ENCODE results near the gene TMEM164. TPM values are rescaled to one million over a fixed set of nuclear protein-coding genes. Genes with fewer than 3 reads are reported as not detected.

The TMEM164 gene
- total and polyA plus RNA-seq, 8 donors = 7.3 to 21.3 (median 11.9) TPM

DNA sequence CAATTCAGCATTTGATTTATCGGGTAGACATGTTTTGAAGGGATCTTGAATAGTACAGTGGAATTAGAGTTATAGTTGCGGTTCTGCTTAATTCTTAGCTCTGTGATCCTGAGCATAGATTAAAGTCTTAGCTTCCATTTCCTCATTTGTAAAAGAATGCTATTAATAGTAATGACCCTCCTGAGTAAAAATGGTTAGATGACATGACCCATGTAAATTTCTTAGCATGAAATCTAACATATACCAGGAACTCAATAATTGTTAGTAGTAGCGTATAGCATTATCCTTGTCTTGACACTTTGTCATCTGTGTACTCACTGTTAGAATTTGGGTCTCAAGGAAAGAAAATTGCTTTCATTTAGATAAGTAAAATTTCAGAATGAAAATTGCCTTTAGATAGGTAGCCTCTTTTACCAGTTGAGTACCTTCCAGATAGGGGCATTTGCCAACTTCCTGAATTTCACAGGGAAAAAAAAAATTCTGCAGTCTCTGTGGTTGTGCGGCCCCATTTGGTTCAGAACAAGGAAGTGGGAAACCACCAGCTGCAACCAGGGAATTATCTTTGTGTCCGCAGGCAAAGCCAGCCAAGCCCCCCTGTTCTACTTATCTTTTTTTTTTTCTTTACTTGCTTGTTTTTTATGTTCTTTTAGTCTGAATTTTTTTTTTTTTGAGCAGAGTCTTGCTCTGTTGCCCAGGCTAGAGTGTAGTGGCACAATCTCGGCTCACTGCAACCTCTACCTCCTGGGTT lies 86.9 kb downstream of the TMEM164 start:
- WGBS, 2 donors = 50 to 55% methylated on average over 6 of the region's 6 CpGs
- H3K4me3 ChIP-seq = no peak overlapping the region
- DNase-seq (peak in 3 of 6 donors; percentile 23 to 75 (median 58)), FAIRE-seq (no peak), ATAC-seq (peak; percentile 45 to 81 (median 74))
- no peaks in the 10 kb centered on the region for H3K27me3 ChIP-seq
- no peaks in the 10 kb centered on the region for H3K36me3 ChIP-seq
- peak overlapping the region in 2 of 4 donors; percentile 40 to 41 for H3K27ac ChIP-seq
- H3K9me3 ChIP-seq = no peaks in the 10 kb centered on the region
- intact Hi-C loops (cut with DNase I) = no loop called here
- TF ChIP-seq, protein P1, sequence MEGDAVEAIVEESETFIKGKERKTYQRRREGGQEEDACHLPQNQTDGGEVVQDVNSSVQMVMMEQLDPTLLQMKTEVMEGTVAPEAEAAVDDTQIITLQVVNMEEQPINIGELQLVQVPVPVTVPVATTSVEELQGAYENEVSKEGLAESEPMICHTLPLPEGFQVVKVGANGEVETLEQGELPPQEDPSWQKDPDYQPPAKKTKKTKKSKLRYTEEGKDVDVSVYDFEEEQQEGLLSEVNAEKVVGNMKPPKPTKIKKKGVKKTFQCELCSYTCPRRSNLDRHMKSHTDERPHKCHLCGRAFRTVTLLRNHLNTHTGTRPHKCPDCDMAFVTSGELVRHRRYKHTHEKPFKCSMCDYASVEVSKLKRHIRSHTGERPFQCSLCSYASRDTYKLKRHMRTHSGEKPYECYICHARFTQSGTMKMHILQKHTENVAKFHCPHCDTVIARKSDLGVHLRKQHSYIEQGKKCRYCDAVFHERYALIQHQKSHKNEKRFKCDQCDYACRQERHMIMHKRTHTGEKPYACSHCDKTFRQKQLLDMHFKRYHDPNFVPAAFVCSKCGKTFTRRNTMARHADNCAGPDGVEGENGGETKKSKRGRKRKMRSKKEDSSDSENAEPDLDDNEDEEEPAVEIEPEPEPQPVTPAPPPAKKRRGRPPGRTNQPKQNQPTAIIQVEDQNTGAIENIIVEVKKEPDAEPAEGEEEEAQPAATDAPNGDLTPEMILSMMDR (IDR thresholded peaks at IDR 0.05) = no peak
- H3K4me1 ChIP-seq = peaks cover 0 to 6% (median 0%) of the 10 kb centered on the region in 3 donors

DNA sequence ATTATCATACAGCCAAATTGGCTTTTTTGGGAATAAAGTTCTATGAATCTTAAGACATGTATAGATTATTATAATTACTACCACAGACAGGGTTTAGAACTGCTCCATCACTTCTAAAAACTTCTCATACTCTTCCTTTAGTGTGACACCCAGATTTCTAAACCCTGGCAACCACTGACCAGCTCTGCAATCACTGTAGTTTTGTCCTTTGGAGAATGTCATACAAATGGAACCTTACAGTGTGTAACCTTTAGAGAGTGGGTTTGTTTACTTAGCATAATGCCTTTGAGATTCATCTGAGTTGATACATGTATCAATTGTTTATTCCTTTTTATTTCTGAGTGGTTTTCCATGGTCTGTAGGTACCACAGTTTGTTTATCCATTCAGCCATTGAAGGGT lies 95.0 kb downstream of the TMEM164 start:
- Histone ChIP-seq H3K4me1 (no peaks in the 10 kb centered on the region), H3K36me3 (no peaks in the 10 kb centered on the region), H3K4me3 (no peak overlapping the region), H3K27me3 (no peaks in the 10 kb centered on the region), H3K27ac (no peak overlapping the region), H3K9me3 (no peaks in the 10 kb centered on the region)
- TF ChIP-seq, protein P1 (IDR thresholded peaks at IDR 0.05) = no peak
- no peak for DNase-seq
- ATAC-seq = no peak
- intact Hi-C loops (cut with DNase I) = no loop called here
- FAIRE-seq = no peak

DNA sequence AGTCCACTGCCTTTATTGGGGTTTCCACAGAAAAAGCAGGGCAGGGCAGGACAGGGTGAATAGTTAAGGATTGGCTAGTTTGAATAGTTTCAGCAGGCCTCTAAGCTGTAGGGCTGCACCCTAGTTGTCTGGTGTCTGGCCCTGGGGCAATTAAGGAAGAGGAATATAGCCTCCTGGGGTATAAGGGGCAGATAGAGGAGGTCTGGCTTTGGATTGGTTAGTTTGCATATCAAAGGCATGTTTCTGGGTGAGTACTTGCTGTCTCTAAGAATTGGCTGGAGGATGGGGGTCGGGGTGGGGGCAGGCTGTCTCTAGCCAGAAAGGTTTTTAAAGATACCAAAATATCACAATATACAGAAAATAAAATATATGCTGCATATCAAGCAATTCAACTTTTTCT lies 100.4 kb downstream of the TMEM164 start:
- Histone ChIP-seq H3K9me3 (no peaks in the 10 kb centered on the region), H3K27me3 (no peaks in the 10 kb centered on the region), H3K4me1 (no peaks in the 10 kb centered on the region), H3K36me3 (no peaks in the 10 kb centered on the region), H3K27ac (no peak overlapping the region), H3K4me3 (no peak overlapping the region)
- ATAC-seq = no peak
- intact Hi-C loops (cut with DNase I) = no loop called here
- no peak for DNase-seq
- FAIRE-seq = no peak
- TF ChIP-seq, protein P1 (IDR thresholded peaks at IDR 0.05) = no peak
- 38 to 100% methylated on average over 1 of the region's 1 CpG for WGBS, 2 donors

DNA sequence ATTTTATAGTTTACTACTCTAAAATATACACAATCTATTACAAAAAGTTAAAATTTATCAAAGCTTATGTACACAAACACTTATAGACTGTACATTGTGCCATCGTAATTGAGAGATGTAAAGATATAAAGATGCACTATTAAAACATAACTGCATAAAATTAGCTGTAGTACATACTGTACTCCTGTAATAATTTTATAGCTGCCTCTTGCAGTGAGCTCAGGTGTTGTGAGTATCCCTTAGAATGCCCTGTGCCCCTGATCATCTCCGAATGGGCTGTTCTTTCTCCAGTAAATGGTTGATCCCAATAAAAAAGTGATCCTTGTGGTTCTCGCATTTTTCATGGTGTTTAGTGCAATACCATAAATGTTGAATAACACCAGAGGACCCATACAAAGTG lies 101.2 kb downstream of the TMEM164 start:
- Histone ChIP-seq H3K36me3 (no peaks in the 10 kb centered on the region), H3K9me3 (no peaks in the 10 kb centered on the region), H3K27ac (no peak overlapping the region), H3K4me3 (no peak overlapping the region), H3K4me1 (no peaks in the 10 kb centered on the region), H3K27me3 (no peaks in the 10 kb centered on the region)
- ATAC-seq (no peak), DNase-seq (no peak), FAIRE-seq (peak; percentile 92)
- TF ChIP-seq, protein P1 (IDR thresholded peaks at IDR 0.05) = no peak
- 72 to 93% methylated on average over 3 of the region's 3 CpGs for WGBS, 2 donors
- intact Hi-C loops (cut with DNase I) = no loop called here

DNA sequence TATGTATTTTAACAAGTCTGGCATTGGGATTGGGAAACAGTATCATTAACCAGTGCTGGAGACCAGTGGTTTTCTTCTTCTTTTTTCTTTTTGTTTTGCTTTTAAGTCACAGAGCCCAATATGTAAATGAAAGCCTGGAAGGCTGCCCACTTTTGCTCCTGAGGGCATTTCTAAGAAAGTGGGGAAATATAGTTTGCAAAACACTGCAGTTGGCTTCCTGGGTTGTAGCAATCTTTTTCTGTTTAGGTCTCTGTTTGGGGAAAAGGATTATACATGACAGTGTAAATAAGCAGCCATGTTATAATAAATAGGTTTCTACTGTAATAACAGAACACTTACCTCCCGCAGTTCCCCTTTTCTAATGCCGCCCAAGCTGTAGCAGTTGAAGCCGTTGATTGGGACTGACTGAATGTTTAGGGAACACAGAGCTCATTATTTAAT lies 105.5 kb downstream of the TMEM164 start:
- H3K27me3 ChIP-seq = no peaks in the 10 kb centered on the region
- no peak overlapping the region for H3K4me3 ChIP-seq
- WGBS, 2 donors = 66 to 80% methylated on average over 3 of the region's 3 CpGs
- ATAC-seq (peak in 3 of 4 donors; percentile 9 to 41 (median 40)), FAIRE-seq (no peak), DNase-seq (no peak)
- no peaks in the 10 kb centered on the region for H3K4me1 ChIP-seq
- TF ChIP-seq, protein P1 (IDR thresholded peaks at IDR 0.05) = no peak
- no peak overlapping the region for H3K27ac ChIP-seq
- H3K9me3 ChIP-seq = no peaks in the 10 kb centered on the region
- intact Hi-C loops (cut with DNase I) = no loop called here
- no peaks in the 10 kb centered on the region for H3K36me3 ChIP-seq

Measured in pancreas (tissue), 10 donors.